HG02884 (cell line): ENCODE data around the gene TRPV2.

Experiments
- ATAC-seq: cut with Tn5 transposase; IDR thresholded peaks from one replicate; pipeline ENCODE4 v1.9.1; 2021; ENCODE audit warnings: mild to moderate bottlenecking, moderate library complexity; ENCODE audit not compliant: unreplicated experiment

Gene TRPV2

DNA sequence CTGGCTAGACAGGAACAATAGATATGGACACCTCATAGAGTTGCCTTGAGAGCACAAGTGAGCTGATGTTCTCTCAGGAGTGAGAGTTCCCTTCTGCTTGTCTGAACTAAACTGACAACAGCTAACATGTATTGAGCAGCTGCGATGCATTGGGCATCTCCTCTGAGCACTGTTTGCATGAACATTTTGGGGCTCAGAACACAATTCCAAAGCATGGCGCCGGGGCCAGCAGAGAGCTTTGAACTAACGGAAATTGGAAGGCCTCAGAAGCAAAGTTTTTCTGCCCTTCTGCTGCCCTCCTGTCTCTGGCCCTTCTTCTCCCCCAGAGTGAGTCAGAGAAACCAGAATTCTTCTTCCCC lies 38.1 kb downstream of the TRPV2 start:
- no peak for ATAC-seq

DNA sequence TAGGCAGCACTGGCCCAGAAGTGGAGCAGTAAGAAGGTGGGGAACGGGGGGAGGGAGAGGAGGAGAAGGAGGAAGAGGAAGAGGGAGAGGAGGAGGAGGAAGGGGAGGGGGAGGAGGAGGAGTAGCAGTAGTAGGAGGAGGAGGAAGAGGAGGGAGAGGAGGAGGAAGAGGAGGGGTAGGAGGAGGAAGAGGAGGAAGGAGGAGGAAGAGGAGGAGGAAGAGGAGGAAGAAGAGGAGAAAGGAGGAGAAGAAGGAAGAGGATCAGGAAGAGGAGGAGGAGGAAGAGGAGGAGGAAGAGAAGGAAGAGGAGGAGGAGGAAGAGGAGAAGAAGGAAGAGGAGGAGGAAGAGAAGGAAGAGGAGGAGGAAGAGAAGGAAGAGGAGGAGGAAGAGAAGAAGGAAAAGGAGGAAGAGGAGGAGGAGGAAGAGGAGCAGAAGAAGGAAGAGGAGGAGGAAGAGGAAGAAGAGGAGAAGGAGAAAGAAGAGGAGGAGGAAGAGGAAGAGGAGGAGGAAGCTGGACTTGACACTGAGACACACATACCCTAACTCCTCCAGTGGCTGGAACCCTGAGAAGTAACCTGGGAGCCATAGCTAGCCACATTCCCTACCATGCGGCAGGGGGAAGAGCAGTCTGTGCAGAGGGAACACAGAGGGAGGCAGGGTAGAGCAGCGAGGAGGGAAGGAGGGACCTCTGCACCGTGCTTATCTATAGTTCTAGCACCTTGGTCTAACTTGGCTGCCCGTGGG lies 40.8 kb downstream of the TRPV2 start:
- ATAC-seq = no peak

DNA sequence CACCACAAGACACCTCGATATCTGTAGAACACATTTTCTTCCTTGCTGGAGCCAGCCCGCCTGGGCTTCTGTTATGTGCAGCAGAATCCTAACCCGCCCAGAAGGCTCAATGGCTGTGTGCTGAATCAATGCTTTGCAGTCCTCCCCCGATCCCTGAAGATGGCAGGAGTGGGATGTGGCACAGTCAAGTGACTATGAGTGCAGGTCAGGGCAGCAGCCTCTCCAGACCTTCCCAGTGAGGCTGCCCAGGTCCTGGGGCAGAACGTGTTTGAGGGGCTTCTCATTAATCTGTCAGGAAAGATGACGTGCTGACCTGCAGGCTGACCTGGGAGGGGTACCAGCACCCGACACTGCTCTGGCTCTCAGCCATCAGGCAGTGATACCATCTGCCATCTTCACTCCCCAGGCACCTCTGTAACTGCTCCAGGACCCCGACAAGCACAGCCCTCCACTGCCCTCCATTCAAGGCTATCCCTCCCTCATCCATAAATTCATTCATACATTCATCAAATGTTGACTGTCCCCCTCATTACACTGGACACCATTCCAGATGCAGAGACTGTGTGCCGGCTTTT lies 41.5 kb downstream of the TRPV2 start:
- no peak for ATAC-seq

DNA sequence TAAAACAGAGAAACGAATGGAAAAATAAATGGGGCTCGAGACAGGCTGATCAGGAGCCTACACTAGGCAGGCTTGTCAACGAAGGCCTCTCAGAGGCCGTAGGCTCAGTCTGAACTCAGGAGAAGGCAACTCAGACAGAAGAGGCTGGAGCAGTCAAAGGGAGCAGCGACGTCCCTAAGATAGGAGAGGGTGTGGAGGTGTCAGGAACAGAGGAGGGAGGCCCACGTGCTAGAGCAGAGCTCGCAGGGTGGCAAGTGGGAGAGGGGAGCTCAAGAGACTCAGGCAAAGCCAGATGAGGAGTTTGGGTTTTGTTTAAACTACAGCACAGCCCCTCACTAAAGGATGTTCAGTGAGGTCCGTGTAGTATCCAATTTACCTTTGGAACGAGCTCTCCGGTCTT lies 43.9 kb downstream of the TRPV2 start:
- no peak for ATAC-seq

DNA sequence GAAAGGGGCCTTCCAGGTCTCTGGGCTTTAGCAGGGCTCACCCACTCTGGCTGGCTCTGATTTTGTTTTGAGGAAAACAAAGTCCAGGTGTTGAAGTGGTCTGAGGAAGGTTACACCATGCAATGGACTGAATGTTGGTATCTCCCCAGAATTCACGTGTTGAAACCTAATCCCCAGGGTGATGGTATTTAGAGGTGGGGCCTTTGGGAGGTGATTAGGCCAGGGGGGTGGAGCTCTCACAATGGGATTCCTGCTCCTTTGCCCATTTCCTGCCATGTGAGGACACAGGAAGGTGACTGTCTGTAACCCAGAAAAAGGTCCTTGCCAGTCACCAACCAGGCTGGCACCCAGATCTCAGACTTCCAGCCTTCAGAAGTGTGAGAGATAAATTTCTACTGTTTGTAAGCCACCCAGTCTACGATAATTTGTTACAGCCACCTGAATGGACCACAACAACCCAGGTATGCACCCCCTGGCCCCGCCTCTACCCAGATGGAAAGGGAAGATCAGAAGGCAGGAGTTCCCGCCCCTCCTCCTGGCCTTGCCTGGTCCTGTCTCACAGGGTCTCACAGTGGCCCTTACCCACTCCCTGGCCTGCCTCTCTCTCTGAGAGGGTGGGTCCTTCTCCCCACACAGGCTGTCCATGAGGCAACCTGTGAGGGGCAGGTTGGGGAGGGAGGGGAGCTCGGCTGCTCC lies 44.6 kb downstream of the TRPV2 start:
- no peak for ATAC-seq

DNA sequence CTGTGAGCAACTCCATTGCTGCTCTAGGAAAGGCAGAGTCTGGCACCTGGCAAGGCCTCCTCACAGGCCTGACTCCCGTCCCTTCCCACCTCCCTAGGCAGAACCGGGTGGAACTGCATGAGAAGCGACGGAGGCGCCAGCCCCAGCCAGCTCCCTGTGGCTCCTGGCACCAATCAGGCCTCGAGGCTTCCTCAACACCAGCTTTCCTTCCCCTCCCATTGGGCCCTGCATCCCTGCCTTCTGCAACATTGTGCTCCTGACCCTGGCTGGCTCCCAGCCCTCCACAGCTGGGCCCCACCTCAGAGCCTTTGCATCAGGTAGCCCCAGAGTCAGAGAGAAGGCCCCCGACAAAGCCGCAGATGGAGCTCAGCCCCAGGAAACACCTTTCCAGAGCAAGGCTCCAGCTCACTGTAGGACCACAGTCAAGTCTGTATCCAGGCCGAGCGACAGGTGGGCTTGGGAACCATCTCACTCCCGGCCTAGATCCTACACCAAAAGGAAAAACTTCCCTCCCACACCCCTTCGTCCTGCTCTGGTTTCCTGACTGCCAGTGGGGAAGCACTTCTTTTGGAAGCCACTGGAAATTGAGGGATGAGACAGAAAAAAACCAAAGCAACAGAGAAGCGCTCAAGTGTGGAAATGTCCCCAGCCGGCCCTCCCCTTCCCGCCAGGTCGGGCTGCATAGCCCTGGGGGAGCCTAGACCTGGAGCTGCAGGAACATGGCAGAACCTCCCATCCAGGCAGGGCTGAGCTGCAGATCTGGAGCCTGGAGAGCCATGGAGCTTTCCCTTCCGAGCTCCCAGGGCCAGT lies 45.6 kb downstream of the TRPV2 start:
- ATAC-seq = no peak

DNA sequence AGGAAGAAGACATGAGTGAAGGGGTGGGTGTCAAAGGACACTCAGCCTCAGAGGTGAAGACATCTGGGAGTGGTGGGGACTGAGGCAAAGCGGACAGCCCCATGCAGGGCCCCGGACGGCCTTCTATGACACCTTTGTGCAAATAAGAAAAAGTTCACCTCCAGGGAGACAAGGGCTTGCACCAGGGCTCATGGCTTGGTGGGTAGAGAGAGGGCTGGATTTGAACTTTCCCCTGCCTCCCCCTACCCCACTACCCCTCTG lies 46.2 kb downstream of the TRPV2 start:
- ATAC-seq = no peak

DNA sequence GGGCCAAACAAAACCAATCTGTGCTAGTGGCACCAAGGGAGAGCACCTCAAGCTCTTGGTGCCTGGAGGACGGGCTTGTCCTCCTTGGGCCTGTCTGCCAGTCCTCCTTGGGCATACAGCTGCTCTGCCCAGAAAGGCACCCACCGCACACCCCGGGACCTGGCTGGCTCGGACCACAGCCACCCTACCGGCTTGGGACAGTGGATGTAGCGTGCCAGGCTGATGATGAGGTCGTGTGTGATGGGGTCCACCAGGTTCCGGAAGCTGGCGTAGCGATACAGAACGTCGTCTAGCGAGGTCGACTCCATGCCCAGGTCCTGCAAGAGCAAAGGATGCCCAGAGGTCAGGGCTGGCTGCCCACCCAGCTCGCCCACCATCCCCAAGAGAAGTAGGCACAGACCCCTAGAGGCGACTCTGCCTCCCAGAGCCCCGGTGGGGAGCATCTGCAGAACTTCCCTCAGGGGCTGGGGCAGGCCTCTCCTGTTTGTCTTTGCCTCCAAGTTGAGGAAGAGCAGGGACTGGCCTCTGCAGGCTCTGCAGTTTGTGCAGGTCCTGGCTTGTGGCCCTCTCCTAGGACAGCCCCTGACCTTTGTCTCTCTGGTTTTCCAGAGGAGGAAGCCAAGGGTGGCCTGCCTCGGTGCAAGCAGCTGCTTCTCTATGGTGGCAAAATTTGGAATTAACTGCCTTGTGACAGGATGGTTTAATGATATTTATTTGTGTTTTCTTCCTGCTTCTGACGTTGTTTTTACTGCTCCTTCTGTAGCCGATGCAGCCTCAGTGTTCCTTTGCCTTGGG lies 46.9 kb downstream of the TRPV2 start:
- ATAC-seq = no peak

DNA sequence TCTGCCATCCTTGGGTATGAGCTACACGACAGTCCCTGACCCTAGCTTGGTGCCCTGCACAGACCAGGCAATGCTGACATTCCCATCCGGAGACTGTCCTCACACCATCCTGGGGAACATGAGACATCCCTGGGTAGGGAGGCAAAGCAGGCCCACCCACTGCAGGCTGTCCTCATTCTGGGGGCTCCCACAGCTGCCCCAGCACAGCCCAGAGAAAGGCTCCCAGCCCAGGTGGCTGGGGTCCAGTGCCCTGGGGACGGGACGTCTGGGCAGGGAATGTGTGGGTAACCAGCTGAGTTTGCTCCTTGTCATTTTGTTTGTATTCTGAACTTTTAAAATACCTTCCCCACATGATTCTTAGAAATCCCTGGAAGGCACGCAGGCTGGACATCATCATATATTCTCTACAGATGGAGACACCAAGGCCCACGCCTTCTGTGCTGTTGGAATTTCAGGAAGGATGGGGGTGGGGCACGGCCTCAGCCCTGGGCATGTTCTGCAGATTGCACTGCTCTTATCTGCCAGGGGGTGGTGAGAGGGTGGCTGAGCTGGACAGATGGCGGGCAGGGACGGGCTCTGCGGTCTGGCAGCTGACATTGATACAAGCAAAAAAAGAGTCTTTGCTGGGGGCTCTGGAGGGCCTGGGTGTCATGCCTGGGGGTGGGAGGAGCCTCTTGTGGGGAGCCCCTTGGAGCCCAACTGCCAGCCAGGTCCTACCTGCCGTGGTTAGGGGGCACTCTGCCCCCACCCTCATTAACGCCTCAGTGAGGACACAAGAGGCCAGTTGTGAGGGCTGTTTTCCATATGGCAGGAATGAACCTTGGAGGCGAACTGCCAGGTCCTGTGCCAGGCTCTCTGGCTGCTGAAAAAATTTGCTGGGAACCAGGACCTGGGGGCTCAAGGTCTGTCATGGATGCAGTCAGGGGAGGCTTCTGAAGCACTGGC lies 48.3 kb downstream of the TRPV2 start:
- ATAC-seq = no peak

DNA sequence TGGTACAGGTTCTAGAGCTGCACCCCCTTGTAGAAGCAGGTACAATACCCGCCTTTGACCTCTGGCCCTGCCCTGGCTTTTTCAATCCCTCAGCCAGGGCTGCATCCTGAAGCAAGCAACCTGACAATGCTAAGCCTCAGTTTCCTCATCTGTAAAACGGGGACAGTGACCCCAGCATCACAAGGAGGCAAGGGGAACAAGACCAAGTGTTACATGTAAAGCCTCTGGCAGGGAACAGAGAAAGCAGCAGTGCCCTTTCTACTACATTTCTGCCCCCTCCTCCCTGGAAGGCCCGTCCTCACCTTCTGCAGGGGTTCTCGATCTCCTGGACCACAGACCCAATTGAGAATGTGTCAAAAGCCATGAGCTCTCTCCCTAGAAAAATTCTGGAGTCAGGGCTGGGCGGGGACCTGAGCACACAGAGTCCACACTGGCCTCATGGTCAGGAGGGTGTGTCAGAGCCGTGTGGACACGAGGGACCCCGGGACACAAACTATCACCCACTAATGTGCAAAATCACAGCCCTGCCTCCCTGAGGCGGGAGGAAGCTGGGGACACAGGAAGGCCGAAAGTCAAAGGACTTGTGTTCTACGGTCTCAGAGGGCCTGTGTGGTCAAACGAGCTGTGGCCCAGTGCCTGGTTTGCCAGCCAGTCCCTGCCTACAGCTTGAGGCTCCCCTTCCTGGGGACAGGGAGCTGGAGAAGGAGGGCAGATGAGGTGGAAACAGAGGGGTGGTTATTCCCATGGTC lies 49.1 kb downstream of the TRPV2 start:
- ATAC-seq = no peak

DNA sequence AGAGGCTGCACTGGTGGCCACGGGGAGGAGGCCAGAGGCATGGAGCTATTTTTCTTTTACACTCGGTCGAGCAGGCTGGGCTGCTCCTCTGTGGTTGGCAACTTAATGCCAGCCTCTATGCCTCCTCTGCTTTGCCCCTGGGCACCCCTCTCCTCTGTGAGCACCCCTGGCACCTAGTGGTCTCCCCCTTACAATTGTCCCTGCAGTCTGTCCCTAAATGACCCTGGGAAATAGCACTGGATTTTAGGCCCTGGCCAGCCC lies 49.6 kb downstream of the TRPV2 start:
- no peak for ATAC-seq

DNA sequence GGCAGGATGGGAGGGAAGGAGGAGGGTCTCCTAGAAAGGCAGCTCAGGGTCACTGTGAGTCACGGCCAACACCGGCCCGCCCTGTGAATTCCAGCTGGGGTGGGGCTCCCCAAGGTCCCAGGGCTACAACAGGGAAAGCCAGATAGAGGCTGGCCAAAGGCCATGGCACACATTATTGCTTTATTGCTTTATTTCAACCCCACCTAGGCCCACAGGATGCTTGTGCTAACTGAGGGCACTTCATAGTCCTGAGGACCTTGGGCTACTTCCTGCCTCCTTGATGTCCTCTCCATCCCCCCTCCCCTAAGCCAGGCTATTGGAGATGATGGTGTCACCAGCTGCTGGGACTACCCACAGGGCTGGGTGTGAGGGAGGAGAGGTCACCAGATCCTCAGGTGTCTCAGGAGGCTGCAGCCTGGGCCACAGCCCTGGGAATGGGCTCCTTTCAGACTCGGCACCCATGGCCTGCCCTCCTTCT lies 50.5 kb downstream of the TRPV2 start:
- ATAC-seq = no peak

DNA sequence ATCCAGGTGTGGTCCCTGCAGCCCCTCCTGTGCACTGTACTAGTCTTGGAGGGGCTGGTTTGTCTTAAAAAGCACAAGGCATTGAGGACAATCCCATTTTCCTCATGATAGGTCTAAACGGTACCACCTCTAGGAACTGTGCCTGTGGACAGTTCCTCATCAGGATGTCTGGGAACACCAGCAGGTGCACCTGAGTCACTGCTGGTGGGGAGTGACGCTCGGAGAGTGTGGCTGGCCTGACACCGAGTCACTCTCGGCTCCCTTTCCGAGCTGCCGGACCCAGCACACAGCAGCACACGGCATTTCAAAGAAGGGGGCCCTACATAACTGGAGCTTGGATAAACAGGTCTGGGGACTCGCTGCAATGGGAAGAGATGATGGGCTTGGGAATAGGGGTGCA lies 51.0 kb downstream of the TRPV2 start:
- no peak for ATAC-seq

DNA sequence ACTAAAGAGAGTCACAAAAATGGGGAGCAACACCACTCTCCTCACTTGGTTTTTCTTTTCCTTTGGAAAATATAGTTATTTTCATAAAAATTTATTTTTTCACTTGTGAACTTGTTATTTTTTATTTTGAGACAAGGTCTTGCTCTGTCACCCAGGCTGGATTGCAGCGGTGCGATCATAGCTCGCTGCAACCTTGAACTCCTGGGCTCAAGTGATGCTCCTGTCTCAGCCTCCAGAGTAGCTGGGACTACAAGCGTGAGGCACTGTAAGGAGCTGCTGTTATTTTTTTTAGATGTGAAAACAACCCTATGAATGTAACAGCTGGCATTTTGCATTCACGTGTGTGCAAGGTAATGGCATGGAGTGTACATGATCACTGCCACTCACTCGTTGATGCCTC lies 51.7 kb downstream of the TRPV2 start:
- ATAC-seq = no peak

DNA sequence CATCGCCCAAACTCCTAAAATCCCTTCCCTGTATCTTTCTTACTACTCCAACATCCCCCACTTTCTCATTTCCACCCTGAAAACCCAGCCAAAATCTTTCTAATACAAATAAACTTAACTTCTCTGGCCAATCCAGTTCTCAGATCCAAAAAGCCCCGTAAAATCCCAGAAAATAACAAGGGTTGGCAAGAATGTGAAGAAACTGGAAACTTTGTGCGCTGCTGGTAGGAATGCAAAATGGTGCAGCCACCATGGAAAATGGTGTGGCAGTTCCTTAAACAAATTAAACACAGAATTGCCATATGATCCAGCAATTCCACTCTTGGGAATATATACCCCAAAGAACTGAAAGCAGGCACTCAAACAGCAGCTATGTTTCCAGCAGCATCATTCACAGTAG lies 52.5 kb downstream of the TRPV2 start:
- no peak for ATAC-seq

DNA sequence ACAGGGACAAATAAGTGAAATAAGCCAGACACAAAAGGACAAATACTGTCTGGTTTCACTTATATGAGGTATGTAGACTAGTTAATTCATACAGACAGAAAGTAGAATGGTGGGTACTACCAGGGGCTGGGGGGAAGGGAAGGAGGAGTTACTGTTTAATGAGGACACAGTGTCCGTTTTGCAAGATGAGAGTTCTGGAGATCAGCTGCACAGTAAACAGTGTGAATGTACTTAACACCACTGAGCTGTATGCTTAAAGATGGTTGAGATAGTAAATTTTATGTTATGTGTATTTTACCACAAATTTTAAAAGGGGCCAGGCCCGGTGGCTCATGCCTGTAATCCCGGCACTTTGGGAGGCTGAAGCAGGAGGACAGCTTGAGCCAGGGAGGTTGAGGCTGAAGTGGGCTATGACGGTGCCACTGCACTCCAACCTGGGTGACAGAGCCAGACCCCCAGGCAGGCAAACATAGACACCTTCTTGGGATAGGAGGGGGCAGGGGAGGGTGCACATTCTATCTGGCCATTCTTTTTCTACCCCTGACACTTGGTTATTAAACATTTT lies 53.1 kb downstream of the TRPV2 start:
- ATAC-seq = no peak

DNA sequence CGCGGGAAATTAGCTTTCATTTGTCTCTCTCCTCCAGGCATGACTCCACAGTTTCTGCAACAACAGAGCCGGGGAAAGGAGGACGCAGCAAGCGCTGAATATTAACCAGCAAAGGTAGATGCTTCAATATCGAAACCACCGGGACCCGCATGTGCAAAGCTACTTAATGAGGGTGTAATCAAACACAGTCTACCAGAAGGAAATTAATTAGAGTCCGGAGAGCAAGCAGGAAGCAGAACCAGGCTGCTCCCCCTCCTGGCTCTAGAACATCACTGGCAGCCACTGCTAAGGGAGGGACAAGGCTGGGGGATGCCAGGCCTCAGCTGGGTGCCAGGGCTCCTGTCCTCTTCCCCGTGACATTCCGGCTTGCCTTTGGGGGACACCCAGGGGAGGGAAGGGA lies 54.9 kb downstream of the TRPV2 start:
- ATAC-seq = no peak

DNA sequence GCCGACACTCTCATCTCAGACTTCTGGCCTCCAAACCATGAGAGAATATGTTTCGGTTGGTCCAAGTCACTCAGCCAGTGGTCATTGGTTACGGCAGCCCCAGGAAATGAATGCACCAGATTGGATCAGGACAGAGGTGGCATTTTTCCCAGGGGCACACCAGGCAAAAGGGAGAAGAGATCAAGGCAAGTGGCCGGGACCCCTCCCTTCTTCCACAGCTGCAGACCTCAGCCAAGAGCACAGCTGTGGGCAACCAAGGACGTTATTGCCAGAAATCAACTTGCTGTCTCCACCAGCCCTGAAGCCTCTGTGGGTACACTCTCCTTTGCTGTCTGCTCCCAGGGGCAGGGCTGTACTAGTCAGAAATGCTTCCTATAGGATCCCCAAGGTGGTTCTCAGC lies 55.9 kb downstream of the TRPV2 start:
- ATAC-seq = no peak

DNA sequence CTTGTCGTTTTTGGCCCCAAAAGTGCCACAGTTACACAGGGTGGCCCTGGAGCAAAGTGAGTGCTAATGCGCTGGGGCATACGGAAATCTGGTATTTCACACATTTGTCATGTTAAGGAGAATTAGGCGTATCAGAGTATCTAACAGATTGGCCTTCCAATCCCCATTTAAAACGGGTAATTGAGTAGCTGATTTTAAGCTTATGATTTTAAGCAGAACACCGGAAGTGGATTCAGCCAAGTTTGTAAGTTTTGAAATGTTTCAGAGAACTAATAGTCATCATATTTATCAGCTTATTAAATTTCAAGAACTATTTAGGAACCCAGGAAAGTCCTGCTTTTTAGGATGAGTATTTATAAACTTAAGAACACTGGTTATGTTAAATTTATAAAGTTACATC lies 57.2 kb downstream of the TRPV2 start:
- ATAC-seq = no peak
